Activated naive CD4-positive, alpha-beta T cell treated with anti-CD3 and anti-CD28 coated beads for 36 hours (primary cell): ENCODE data around the gene PAN3. TPM values are rescaled to one million over a fixed set of nuclear protein-coding genes. Genes with fewer than 3 reads are reported as not detected.

Experiments
- CTCF ChIA-PET: fragments of 350-600 bp; sonication (Branson Sonifier 250); formaldehyde crosslinking; loops from one replicate; lab custom pipeline; 2021; ENCODE audit warnings: antibody characterized with exemption; lab: Charles Lee
- DNase-seq: peaks from one replicate; pipeline ENCODE4 v3.0.0-alpha.2; 2020
- H3K27ac Mint-ChIP-seq: one replicate; pipeline ENCODE4 v1.8.0; 2021; ENCODE audit warnings: mild to moderate bottlenecking, mixed read lengths
- H3K27me3 Mint-ChIP-seq: one replicate; pipeline ENCODE4 v1.8.0; 2021; ENCODE audit warnings: low read depth, mixed read lengths
- H3K36me3 Mint-ChIP-seq: one replicate; pipeline ENCODE4 v1.8.0; 2021; ENCODE audit warnings: low read depth, mixed read lengths
- H3K4me1 Mint-ChIP-seq: one replicate; pipeline ENCODE4 v1.8.0; 2021; ENCODE audit warnings: low read depth, mixed read lengths
- H3K4me3 Mint-ChIP-seq: one replicate; pipeline ENCODE4 v1.8.0; 2021; ENCODE audit warnings: mild to moderate bottlenecking, moderate library complexity, mixed read lengths
- H3K9me3 Mint-ChIP-seq: one replicate; pipeline ENCODE4 v1.8.0; 2021; ENCODE audit warnings: mixed read lengths
- intact Hi-C: fragments of 100-400 bp; cut with micrococcal nuclease; formaldehyde crosslinking; loops from one replicate; pipeline ENCODE4 v1.15.1; 2023
- total RNA-seq, 2 experiments: library from RNA; stranded (reverse); gene quantifications; one replicate each; pipeline ENCODE4 v1.2.3, GENCODE V29; 2021

Gene PAN3
- total RNA-seq, 2 experiments from 2014 or later: 21.2 to 21.7 TPM

GRCh38 chr13:28320209-28320608 lies 181.9 kb downstream of the PAN3 start:
- no peak overlapping the region for H3K27ac Mint-ChIP-seq
- no peaks in the 10 kb centered on the region for H3K36me3 Mint-ChIP-seq
- H3K9me3 Mint-ChIP-seq: no peaks in the 10 kb centered on the region
- H3K4me3 Mint-ChIP-seq: no peak overlapping the region
- no peak for DNase-seq
- H3K4me1 Mint-ChIP-seq: no peaks in the 10 kb centered on the region
- CTCF ChIA-PET: interaction anchor here (0.7 kb wide), 1 partner anchor 263 kb away, joined by 3 read pairs; no protein-coding TSS in a partner anchor
- intact Hi-C loops: loop anchor here (5.0 to 10.0 kb wide), 2 partner anchors 172 to 1045 kb away; no protein-coding TSS in a partner anchor
- no peaks in the 10 kb centered on the region for H3K27me3 Mint-ChIP-seq

GRCh38 chr13:28320884-28321574 lies 182.7 kb downstream of the PAN3 start:
- Mint-ChIP-seq H3K4me3 (no peak overlapping the region), H3K27me3 (no peaks in the 10 kb centered on the region), H3K4me1 (no peaks in the 10 kb centered on the region), H3K27ac (no peak overlapping the region), H3K9me3 (no peaks in the 10 kb centered on the region), H3K36me3 (no peaks in the 10 kb centered on the region)
- intact Hi-C loops: loop anchor here (5.0 to 10.0 kb wide), 2 partner anchors 171 to 1044 kb away; no protein-coding TSS in a partner anchor
- CTCF ChIA-PET: interaction anchor here (1.1 kb wide), 1 partner anchor 476 kb away, joined by 5 read pairs; no protein-coding TSS in a partner anchor
- no peak for DNase-seq

- no peaks in the 10 kb centered on the region for H3K27me3 Mint-ChIP-seq
- DNase-seq: no peak
- CTCF ChIA-PET: interaction anchor here (1.1 kb wide), 1 partner anchor 475 kb away, joined by 5 read pairs; no protein-coding TSS in a partner anchor
- no peaks in the 10 kb centered on the region for H3K9me3 Mint-ChIP-seq
- no peaks in the 10 kb centered on the region for H3K4me1 Mint-ChIP-seq
- no peaks in the 10 kb centered on the region for H3K36me3 Mint-ChIP-seq
- H3K27ac Mint-ChIP-seq: no peak overlapping the region
- no peak overlapping the region for H3K4me3 Mint-ChIP-seq
- intact Hi-C loops: loop anchor here (5.0 to 10.0 kb wide), 2 partner anchors 171 to 1043 kb away; no protein-coding TSS in a partner anchor
Observed at GRCh38 chr13:28321756-28322155, 183.4 kb downstream of the PAN3 start.

- intact Hi-C loops: loop anchor here (5.0 to 10.0 kb wide), 2 partner anchors 170 to 1042 kb away; no protein-coding TSS in a partner anchor
- Mint-ChIP-seq H3K4me3 (no peak overlapping the region), H3K4me1 (no peaks in the 10 kb centered on the region), H3K27ac (no peak overlapping the region), H3K27me3 (no peaks in the 10 kb centered on the region), H3K9me3 (no peaks in the 10 kb centered on the region), H3K36me3 (no peaks in the 10 kb centered on the region)
- no peak for DNase-seq
- CTCF ChIA-PET: interaction anchor here (0.8 to 1.8 kb wide), 3 partner anchors 10 to 474 kb away, joined by 3 to 8 read pairs (median 5); no protein-coding TSS in a partner anchor
Observed at GRCh38 chr13:28322256-28322905, 184.0 kb downstream of the PAN3 start.

GRCh38 chr13:28324181-28324789 lies 185.9 kb downstream of the PAN3 start:
- H3K36me3 Mint-ChIP-seq: no peaks in the 10 kb centered on the region
- DNase-seq: peak; percentile 79
- no peaks in the 10 kb centered on the region for H3K4me1 Mint-ChIP-seq
- H3K27me3 Mint-ChIP-seq: no peaks in the 10 kb centered on the region
- H3K27ac Mint-ChIP-seq: no peak overlapping the region
- H3K9me3 Mint-ChIP-seq: no peaks in the 10 kb centered on the region
- no peak overlapping the region for H3K4me3 Mint-ChIP-seq
- CTCF ChIA-PET: interaction anchor here (0.7 to 2.3 kb wide), 14 partner anchors 9 to 490 kb away, joined by 3 to 8 read pairs (median 4); no protein-coding TSS in a partner anchor
- intact Hi-C loops: loop anchor here (1.0 to 10.0 kb wide), 5 partner anchors 168 to 1041 kb away; partner anchors contain the start of gene POMP

GRCh38 chr13:28325022-28325421 lies 186.7 kb downstream of the PAN3 start:
- no peak for DNase-seq
- Mint-ChIP-seq H3K4me3 (no peak overlapping the region), H3K27ac (no peak overlapping the region), H3K27me3 (no peaks in the 10 kb centered on the region), H3K9me3 (no peaks in the 10 kb centered on the region), H3K36me3 (no peaks in the 10 kb centered on the region), H3K4me1 (no peaks in the 10 kb centered on the region)
- CTCF ChIA-PET: interaction anchor here (0.6 to 2.3 kb wide), 7 partner anchors 11 to 996 kb away, joined by 3 to 7 read pairs (median 4); no protein-coding TSS in a partner anchor
- intact Hi-C loops: loop anchor here (10.0 kb wide), 1 partner anchor 1040 kb away; no protein-coding TSS in a partner anchor

- Mint-ChIP-seq H3K36me3 (no peaks in the 10 kb centered on the region), H3K9me3 (no peaks in the 10 kb centered on the region), H3K27me3 (no peaks in the 10 kb centered on the region), H3K4me3 (no peak overlapping the region), H3K27ac (no peak overlapping the region), H3K4me1 (no peaks in the 10 kb centered on the region)
- DNase-seq: no peak
- CTCF ChIA-PET: interaction anchor here (1.2 to 2.3 kb wide), 3 partner anchors 16 to 499 kb away, joined by 3 to 7 read pairs (median 3); no protein-coding TSS in a partner anchor
- intact Hi-C loops: loop anchor here (10.0 kb wide), 1 partner anchor 1039 kb away; no protein-coding TSS in a partner anchor
Observed at GRCh38 chr13:28326056-28326455, 187.7 kb downstream of the PAN3 start.

- no peak overlapping the region for H3K4me3 Mint-ChIP-seq
- DNase-seq: no peak
- H3K27ac Mint-ChIP-seq: no peak overlapping the region
- H3K27me3 Mint-ChIP-seq: no peaks in the 10 kb centered on the region
- intact Hi-C loops: loop anchor here (10.0 kb wide), 1 partner anchor 1037 kb away; no protein-coding TSS in a partner anchor
- H3K36me3 Mint-ChIP-seq: no peaks in the 10 kb centered on the region
- H3K4me1 Mint-ChIP-seq: no peaks in the 10 kb centered on the region
- H3K9me3 Mint-ChIP-seq: no peaks in the 10 kb centered on the region
- CTCF ChIA-PET: interaction anchor here (0.6 to 1.3 kb wide), 3 partner anchors 96 to 469 kb away, joined by 3 to 4 read pairs (median 4); no protein-coding TSS in a partner anchor
Observed at GRCh38 chr13:28327373-28328270, 189.3 kb downstream of the PAN3 start.

- Mint-ChIP-seq H3K27ac (no peak overlapping the region), H3K4me1 (no peaks in the 10 kb centered on the region), H3K36me3 (no peaks in the 10 kb centered on the region), H3K4me3 (no peak overlapping the region), H3K27me3 (no peaks in the 10 kb centered on the region), H3K9me3 (no peaks in the 10 kb centered on the region)
- no peak for DNase-seq
- intact Hi-C loops: loop anchor here (10.0 kb wide), 1 partner anchor 1037 kb away; no protein-coding TSS in a partner anchor
- CTCF ChIA-PET: interaction anchor here (0.6 to 1.3 kb wide), 5 partner anchors 16 to 468 kb away, joined by 3 to 4 read pairs (median 3); no protein-coding TSS in a partner anchor
Observed at GRCh38 chr13:28328271-28328607, 189.9 kb downstream of the PAN3 start.

GRCh38 chr13:28329395-28330158 lies 191.2 kb downstream of the PAN3 start:
- no peak for DNase-seq
- Mint-ChIP-seq H3K36me3 (no peaks in the 10 kb centered on the region), H3K4me1 (no peaks in the 10 kb centered on the region), H3K27me3 (no peaks in the 10 kb centered on the region), H3K9me3 (no peaks in the 10 kb centered on the region), H3K27ac (no peak overlapping the region), H3K4me3 (no peak overlapping the region)
- CTCF ChIA-PET: interaction anchor here (0.6 to 1.3 kb wide), 3 partner anchors 18 to 467 kb away, joined by 3 to 4 read pairs (median 3); no protein-coding TSS in a partner anchor
- intact Hi-C loops: loop anchor here (10.0 kb wide), 1 partner anchor 1035 kb away; no protein-coding TSS in a partner anchor
